Panc1 (cell line): ENCODE measurements around the gene RUFY2.

Experiments used
- POLR2AphosphoS5 ChIP-seq: IDR thresholded peaks from 2 replicates; pipeline ENCODE4 v1.6.1; 2012; ENCODE audit warnings: mild to moderate bottlenecking, low read depth, low read length, moderate library complexity
- SIN3A ChIP-seq: IDR thresholded peaks from 2 replicates; pipeline ENCODE4 v1.6.1; 2012; ENCODE audit warnings: low read depth, mild to moderate bottlenecking, low read length, moderate library complexity, borderline replicate concordance; ENCODE audit not compliant: insufficient read depth
- TCF7L2 ChIP-seq: IDR thresholded peaks from 2 replicates; pipeline ENCODE4 v1.6.1; 2011; ENCODE audit warnings: mild to moderate bottlenecking, low read depth, low read length, inconsistent platforms
- TF ChIP-seq, protein P1 (sequence below): fragments of 450-650 bp; IDR thresholded peaks from 2 replicates; pipeline ENCODE4 v1.5.1; 2017; ENCODE audit warnings: mild to moderate bottlenecking
- TF ChIP-seq, protein P2 (sequence below), 2 experiments: IDR thresholded peaks; 2 replicates each; pipeline ENCODE4 v1.6.1; 2011 to 2012; ENCODE audit warnings: low read depth in 2 of 2, control low read depth in 1 of 2, low read length in 1 of 2, mild to moderate bottlenecking in 1 of 2, moderate library complexity in 1 of 2; ENCODE audit not compliant: insufficient read depth in 1 of 2

DNA sequence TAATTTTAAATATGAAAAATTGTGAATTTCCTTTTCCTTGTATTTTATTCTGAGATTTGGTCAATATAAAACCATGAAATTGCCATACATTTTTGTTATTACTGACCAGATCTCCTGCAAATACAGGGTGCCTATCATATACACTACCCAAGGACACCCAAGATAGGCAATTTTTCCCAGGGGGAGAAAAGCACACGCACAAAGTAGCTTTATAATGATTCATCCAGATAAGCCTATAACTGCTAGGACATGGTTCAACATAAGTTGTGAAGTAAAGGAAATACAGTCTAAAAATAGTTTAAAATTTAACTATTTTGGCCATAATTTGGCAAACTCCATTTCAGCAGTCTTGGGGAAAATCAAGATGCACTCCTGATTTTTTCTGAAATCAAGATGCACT, 4.8 kb downstream of the RUFY2 start:
- TF ChIP-seq, protein P1, sequence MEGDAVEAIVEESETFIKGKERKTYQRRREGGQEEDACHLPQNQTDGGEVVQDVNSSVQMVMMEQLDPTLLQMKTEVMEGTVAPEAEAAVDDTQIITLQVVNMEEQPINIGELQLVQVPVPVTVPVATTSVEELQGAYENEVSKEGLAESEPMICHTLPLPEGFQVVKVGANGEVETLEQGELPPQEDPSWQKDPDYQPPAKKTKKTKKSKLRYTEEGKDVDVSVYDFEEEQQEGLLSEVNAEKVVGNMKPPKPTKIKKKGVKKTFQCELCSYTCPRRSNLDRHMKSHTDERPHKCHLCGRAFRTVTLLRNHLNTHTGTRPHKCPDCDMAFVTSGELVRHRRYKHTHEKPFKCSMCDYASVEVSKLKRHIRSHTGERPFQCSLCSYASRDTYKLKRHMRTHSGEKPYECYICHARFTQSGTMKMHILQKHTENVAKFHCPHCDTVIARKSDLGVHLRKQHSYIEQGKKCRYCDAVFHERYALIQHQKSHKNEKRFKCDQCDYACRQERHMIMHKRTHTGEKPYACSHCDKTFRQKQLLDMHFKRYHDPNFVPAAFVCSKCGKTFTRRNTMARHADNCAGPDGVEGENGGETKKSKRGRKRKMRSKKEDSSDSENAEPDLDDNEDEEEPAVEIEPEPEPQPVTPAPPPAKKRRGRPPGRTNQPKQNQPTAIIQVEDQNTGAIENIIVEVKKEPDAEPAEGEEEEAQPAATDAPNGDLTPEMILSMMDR = no peak
- TF ChIP-seq SIN3A (no peak), POLR2AphosphoS5 (no peak), TCF7L2 (no peak)
- TF ChIP-seq, protein P2, sequence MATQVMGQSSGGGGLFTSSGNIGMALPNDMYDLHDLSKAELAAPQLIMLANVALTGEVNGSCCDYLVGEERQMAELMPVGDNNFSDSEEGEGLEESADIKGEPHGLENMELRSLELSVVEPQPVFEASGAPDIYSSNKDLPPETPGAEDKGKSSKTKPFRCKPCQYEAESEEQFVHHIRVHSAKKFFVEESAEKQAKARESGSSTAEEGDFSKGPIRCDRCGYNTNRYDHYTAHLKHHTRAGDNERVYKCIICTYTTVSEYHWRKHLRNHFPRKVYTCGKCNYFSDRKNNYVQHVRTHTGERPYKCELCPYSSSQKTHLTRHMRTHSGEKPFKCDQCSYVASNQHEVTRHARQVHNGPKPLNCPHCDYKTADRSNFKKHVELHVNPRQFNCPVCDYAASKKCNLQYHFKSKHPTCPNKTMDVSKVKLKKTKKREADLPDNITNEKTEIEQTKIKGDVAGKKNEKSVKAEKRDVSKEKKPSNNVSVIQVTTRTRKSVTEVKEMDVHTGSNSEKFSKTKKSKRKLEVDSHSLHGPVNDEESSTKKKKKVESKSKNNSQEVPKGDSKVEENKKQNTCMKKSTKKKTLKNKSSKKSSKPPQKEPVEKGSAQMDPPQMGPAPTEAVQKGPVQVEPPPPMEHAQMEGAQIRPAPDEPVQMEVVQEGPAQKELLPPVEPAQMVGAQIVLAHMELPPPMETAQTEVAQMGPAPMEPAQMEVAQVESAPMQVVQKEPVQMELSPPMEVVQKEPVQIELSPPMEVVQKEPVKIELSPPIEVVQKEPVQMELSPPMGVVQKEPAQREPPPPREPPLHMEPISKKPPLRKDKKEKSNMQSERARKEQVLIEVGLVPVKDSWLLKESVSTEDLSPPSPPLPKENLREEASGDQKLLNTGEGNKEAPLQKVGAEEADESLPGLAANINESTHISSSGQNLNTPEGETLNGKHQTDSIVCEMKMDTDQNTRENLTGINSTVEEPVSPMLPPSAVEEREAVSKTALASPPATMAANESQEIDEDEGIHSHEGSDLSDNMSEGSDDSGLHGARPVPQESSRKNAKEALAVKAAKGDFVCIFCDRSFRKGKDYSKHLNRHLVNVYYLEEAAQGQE (IDR thresholded peaks at IDR 0.05; ENCODE audit: insufficient read depth in 1 of 2, low read depth in 2 of 2, low read length in 1 of 2) = no peak
